ENCODE measurements around the gene TMEM86B. TPM values are rescaled to one million over a fixed set of nuclear protein-coding genes. Genes with fewer than 3 reads are reported as not detected.

The TMEM86B gene
- total and polyA plus RNA-seq, 2 experiments from 2014 or later = 1.1 to 3.2 TPM

- no peak overlapping the region for H2AFZ ChIP-seq
Measured at GRCh38 chr19:55253842-55254624, 25.5 kb upstream of the TMEM86B start.

GRCh38 chr19:55252760-55253663 is 24.4 kb upstream of the TMEM86B start:
- Mint-ChIP-seq H3K36me3 (ENCODE audit: low read depth) (no peaks in the 10 kb centered on the region; the same call in 2 of the 3 replicates), H3K27me3 (ENCODE audit: insufficient read depth, low read depth, poor library complexity) (peaks cover 20% of the 10 kb centered on the region), H3K27ac (peak overlapping the region; percentile 5), H3K4me1 (peaks cover 52% of the 10 kb centered on the region), H3K4me3 (no peak overlapping the region; the same call in 2 of the 3 replicates), H3K9me3 (no peaks in the 10 kb centered on the region)
- Histone ChIP-seq H2AFZ (no peak overlapping the region), H3K4me1 (ENCODE audit: insufficient read depth) (peaks cover 19% of the 10 kb centered on the region), H3K36me3 (ENCODE audit: insufficient read depth) (no peaks in the 10 kb centered on the region), H3K4me2 (peak overlapping the region; percentile 49; the same call in 1 of the 2 replicates), H3F3A (replicated peaks; ENCODE audit: low read depth) (0 out of 2 replicates have a peak, but pooled peaks cover 2% of the 10 kb centered on the region), H4K20me1 (replicated peaks; ENCODE audit: insufficient read depth) (peaks cover 50% of the 10 kb centered on the region), H3K27ac (ENCODE audit: low read depth) (0 out of 2 replicates have a peak overlapping the region, but pooled peaks have one; percentile 68), H3K4me3 (no peak overlapping the region; the same call in 1 of the 2 replicates), H3K9me2 (ENCODE audit: insufficient read depth) (no peaks in the 10 kb centered on the region), H3K79me2 (replicated peaks; ENCODE audit: insufficient read depth) (peaks cover 100% of the 10 kb centered on the region), H3K27me3 (ENCODE audit: insufficient read depth) (no peaks in the 10 kb centered on the region)
- no peak for DNase-seq (ENCODE audit: low spot score)
- ATAC-seq = no peak
- TF ChIP-seq REST (IDR thresholded peaks at IDR 0.05; ENCODE audit: unreplicated experiment) (no peak), ZNF114 (CRISPR knock-in tag; IDR thresholded peaks at IDR 0.05) (no peak)

More at GRCh38 chr19:55253842-55254624, 25.5 kb upstream of the TMEM86B start:
- Mint-ChIP-seq H3K27me3 (ENCODE audit: insufficient read depth, low read depth, poor library complexity) (peaks cover 16% of the 10 kb centered on the region), H3K9me3 (no peaks in the 10 kb centered on the region), H3K4me3 (peak overlapping the region; percentile 21), H3K4me1 (peaks cover 49% of the 10 kb centered on the region), H3K27ac (peak overlapping the region; percentile 48), H3K36me3 (ENCODE audit: low read depth) (no peaks in the 10 kb centered on the region; the same call in 2 of the 3 replicates)
- no peaks in the 10 kb centered on the region for H3K36me3 ChIP-seq (ENCODE audit: insufficient read depth)
- H3K4me2 ChIP-seq = peak overlapping the region; percentile 49; the same call in 1 of the 2 replicates
- H3K27ac ChIP-seq (ENCODE audit: low read depth) = peak overlapping the region; percentile 68; the same call in 1 of the 2 replicates
- no peak for TF ChIP-seq CREB1 (CRISPR knock-in tag; IDR thresholded peaks at IDR 0.05; ENCODE audit: low read depth)
- no peak for TF ChIP-seq STAT1 (IDR thresholded peaks at IDR 0.05; ENCODE audit: unreplicated experiment)
- H3K79me2 ChIP-seq (replicated peaks; ENCODE audit: insufficient read depth) = peaks cover 92% of the 10 kb centered on the region
- ATAC-seq (no peak), DNase-seq (ENCODE audit: low spot score) (peak; percentile 28)
- no peaks in the 10 kb centered on the region for H3K9me2 ChIP-seq (ENCODE audit: insufficient read depth)
- H3K4me1 ChIP-seq (ENCODE audit: insufficient read depth) = peaks cover 19% of the 10 kb centered on the region
- H4K20me1 ChIP-seq (replicated peaks; ENCODE audit: insufficient read depth) = peaks cover 51% of the 10 kb centered on the region
- no peaks in the 10 kb centered on the region for H3K27me3 ChIP-seq (ENCODE audit: insufficient read depth)
- peak overlapping the region; percentile 36; the same call in 1 of the 2 replicates for H3K4me3 ChIP-seq
- H3F3A ChIP-seq (replicated peaks; ENCODE audit: low read depth) = 0 out of 2 replicates have a peak, but pooled peaks cover 2% of the 10 kb centered on the region

Data from GM23338 (cell line).